NCI-H1092 (cell line): Measurements from ENCODE around the gene SLAIN2.
A peak's percentile ranks its signal among the peaks of the same experiment; 100 is the strongest.

Experiments used
- DNase-seq: peaks from one replicate; lab custom pipeline; 2025; lab: John Stamatoyannopoulos, UW

SLAIN2 gene

DNA sequence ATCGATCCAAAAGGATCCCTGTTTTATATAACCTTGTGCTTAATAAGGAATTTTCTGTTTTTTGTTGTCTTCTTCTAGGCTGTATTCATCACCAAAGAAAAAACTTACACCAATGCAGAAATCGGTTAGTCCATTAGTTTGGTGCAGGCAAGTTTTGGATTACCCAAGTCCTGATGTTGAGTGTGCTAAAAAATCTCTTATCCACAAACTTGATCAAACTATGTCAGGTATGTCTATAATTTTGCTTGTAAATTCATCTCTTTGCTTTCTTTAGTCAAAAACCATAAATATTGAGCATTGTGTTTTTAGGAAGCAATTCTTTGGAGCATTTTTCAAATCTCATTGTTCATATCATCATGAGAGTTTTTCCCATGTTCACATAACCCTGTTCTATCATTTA lies 28.4 kb downstream of the SLAIN2 start:
- no peak for DNase-seq

DNA sequence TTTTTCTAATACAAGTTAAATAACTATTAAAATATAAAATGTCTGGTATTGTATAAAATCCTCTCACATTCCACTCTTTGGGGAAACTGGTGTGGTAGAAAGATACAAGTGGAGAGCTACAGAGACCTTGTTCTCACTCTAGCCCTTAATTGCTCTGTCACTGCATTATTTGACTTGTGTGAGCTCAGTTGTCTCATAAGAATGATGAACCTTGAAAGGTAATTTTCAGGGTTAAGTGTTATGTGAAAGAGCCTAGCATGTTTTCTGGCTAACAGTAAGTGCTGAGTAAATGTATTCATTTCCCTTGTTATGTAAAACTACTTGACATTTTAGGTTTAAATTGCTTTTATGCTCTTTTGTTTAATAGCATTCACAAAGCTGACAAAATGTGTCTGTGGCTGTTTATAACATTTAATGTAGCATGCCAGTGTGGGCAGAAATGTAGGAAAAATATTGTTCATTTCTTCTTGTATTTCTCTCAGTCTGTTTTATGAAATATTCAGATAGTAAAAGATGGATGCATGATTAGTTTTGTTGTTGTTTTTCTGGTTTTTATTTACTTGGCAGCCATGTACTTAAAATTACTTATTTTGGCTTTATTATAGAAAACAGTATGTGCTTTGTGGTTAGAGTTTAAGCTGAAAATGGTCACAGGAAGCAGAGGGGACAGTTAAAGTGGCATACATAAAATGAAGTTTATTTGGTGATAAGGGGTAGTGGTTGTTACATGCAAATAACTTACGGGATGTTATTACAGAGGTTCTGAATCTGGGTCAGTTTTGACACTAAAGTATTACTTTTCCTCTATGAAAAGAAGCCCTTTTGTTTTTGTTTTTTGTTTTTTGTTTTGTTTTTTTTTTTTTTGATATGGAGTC lies 29.2 kb downstream of the SLAIN2 start:
- DNase-seq, result no peak

GRCh38 chr4:48372272-48372671 lies 30.9 kb downstream of the SLAIN2 start:
- DNase-seq, result no peak

DNA sequence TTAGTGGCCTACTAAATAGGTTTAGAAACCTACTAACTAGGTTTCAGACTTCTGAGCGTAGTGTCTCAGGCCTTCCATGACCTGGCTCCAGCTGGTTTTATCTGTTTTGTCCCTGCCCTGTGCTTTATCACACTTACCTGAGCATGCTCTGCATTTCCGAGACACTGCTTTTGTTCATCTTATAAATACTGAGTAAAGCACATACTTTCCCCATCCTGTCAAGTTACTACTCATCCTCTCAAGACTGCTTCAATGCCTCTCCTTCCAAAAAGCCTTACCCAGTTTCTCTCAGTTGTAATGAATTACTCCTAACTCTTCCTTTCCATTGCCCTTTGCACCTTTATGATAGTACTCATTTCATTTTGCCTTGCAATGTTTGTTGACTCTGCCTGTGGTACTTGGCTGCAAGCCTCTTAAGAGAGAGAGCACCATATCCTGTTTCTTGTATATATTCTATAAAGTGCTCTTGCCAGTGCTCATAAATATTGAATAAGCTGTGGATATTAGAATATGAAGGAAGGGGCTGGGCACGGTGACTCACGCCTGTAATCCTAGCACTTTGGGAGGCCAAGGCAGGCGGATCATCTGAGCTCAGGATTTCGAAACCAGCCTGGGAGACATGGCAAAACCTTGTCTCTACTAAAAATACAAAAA lies 34.4 kb downstream of the SLAIN2 start:
- DNase-seq, result peak; percentile 72

- DNase-seq, result no peak
Measured at GRCh38 chr4:48379587-48380180, 38.4 kb downstream of the SLAIN2 start.

DNA sequence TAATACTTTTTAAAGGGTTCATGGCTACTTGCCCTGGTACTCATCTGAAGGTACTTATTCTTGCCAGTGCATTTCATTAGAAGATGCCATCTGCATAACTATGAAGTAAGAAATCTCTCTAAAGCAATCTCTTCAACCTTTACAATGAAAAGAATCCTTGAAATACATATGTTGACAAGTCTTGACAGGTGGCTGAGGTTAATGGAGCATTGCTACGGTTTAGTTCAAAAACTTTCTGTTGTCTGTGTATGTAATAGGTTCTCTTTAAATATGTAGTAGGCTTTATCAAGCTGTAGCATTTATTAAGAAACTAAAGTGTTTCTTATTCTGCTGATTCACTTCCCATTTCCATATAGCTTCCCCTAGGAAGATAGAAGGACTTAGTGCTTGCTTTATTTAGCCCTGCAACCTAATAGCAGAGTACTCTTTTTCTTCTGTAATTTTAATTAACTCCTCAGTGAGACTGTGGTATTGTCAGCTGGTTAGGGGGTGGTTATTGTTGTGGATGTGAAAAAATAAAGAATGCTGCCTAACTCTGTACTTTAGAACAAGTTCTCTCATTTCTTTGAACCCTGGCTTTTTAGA lies 39.3 kb downstream of the SLAIN2 start:
- DNase-seq, result no peak

GRCh38 chr4:48388525-48389154 lies 47.3 kb downstream of the SLAIN2 start:
- DNase-seq, result no peak

DNA sequence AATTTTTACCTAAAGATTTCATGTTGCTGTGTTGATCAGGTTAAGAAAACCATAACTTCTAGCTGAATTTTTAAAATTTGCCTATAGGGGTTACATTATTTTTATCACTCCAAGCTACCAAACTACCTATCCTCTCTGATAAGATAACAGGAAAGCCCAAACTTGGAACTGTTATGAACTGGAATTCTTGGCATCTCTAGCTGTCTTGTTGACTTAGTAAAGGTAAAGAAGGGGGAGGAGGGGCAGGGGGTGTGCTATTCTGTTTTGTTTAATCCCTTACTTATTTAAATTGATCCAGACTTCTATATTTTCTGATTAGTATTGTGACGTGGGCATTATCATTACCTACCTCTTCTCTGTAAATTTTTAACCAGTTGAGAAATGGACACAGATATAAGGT lies 54.7 kb downstream of the SLAIN2 start:
- DNase-seq, result no peak

- no peak for DNase-seq
Measured at GRCh38 chr4:48400416-48400815, 59.1 kb downstream of the SLAIN2 start.

- DNase-seq, result no peak
Measured at GRCh38 chr4:48403358-48403757, 62.0 kb downstream of the SLAIN2 start.

DNA sequence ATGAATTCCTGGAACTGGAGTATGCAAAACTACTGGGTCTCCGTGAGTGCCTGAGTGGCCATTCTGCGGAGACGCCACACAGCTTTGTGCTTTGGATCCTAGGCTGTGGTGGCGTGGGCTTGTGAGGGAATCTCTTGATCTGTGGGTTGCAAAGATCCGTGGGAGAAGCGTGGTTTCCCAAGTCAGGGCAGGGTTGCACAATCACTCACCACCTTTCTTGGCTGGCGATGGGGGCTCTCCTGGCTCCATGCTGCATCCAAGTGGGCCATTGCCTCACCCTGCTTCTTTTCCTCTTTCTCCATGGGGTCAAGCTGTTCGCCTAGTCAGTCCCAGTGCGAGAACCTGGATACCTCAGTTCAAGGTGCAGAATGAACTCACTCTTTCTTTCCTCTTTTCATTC lies 62.5 kb downstream of the SLAIN2 start:
- DNase-seq, result no peak

- DNase-seq, result no peak
Measured at GRCh38 chr4:48405924-48406323, 64.6 kb downstream of the SLAIN2 start.

DNA sequence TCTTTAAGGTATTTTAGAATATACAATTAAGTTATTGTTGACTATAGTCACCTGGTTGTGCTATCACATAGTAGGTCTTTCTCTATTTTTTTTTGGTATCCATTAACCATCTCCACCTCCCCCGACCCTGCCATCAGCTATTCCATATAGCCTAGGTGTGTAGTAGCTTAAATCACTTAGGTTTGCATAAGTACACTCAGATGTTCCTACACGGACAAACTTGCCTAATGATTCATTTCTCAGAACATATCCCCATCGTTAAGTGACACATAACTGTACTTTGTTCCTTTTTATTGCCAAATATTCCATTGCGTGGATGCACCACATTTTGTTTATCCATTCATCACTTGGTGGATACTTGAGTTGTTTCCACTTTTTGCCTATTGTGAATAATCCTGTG lies 67.9 kb downstream of the SLAIN2 start:
- no peak for DNase-seq

DNA sequence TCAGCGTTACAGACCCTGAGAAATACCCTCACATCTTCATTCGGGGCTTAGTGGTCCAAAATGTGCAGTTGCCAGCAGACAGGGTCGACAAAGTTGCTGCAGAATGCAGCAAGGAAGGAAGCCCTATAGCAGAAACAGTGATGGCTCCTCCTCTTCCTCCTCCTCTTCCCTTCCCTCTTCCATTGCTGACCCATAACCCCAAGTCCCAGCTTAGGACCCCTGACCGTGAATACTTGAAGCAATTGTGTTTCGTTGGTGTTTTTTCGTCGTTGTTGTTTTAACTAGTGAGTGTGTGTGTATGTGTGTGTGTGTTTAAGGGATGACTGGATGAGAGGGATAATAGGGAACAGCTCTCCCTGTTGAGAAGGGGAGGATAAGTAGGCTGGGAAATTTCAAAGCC lies 69.5 kb downstream of the SLAIN2 start:
- DNase-seq, result no peak

GRCh38 chr4:48420144-48420543 lies 78.8 kb downstream of the SLAIN2 start:
- no peak for DNase-seq

DNA sequence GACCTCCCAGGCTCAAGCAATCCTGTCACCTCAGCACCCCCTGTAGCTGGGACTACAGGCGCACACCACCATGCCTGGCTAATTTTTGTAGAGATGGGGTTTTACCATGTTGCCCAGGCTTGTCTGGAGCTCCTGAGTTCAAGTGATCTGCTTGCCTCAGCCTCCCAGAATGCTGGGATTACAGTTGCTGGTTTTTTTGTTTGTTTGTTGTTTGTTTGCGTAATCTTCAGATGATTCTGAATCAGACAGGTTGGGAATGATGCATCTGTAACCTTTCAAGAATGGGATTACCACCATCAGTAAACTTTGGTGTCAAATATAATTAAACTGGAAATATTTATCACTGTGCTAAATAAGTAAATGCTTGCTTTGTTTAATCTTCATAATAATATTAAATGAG lies 79.8 kb downstream of the SLAIN2 start:
- no peak for DNase-seq

DNA sequence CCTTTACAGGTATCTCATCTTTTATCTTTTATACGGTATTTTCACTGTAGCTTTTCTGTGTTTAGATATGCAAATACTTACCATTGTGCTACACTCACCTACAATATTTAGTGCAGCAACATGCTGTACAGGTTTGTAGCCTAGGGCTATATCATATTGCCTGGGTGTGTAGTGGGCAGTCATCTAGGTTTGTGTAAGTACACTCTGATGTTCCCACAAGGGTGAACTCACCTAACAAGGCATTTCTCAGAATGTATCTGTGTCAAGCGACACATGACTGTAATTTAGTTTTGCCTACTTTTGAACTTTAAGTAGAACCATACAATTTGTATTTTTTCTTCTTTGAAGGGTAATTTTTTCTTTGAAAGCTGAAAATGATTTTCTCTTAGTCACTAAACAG lies 87.6 kb downstream of the SLAIN2 start:
- no peak for DNase-seq

GRCh38 chr4:48429709-48430474 lies 88.6 kb downstream of the SLAIN2 start:
- no peak for DNase-seq

GRCh38 chr4:48431401-48431800 lies 90.1 kb downstream of the SLAIN2 start:
- no peak for DNase-seq

- no peak for DNase-seq
Measured at GRCh38 chr4:48432017-48432416, 90.7 kb downstream of the SLAIN2 start.

DNA sequence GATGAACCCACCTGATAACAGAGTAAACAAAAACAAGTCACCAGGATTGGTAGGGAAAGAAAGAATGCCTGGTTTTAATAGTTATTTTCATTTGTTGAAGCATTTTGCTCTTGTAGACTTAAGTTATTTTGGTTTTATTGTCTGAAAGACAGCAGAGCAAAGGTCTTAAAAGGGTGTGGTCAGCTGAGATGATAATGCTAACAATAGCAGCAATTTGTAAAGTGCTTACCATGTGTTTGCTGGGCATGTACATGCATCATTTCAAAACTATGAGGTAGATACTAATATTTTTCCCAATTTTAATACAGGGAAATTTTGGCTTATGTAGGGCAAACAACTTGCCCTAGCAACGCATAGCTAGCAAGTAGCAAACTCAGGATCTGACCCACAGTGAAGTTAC lies 95.0 kb downstream of the SLAIN2 start:
- no peak for DNase-seq

GRCh38 chr4:48439988-48440387 lies 98.7 kb downstream of the SLAIN2 start:
- DNase-seq, result no peak
